Measurements from ENCODE around the gene BANK1. TPM values are rescaled to one million over a fixed set of nuclear protein-coding genes. Genes with fewer than 3 reads are reported as not detected.

Gene BANK1
- total and polyA plus RNA-seq, 2 of the 4 experiments (the other 2 are of a cell fraction) = under 0.01 to 0.51 TPM

- H3K14ac ChIP-seq (replicated peaks; ENCODE audit: low read depth, low read length) = no peak overlapping the region
- no peaks in the 10 kb centered on the region for H3K79me1 ChIP-seq (ENCODE audit: low read depth in 1 of 2, low read length in 2 of 2)
- no peak overlapping the region for H3K23ac ChIP-seq (ENCODE audit: low read depth, low read length)
- no peak overlapping the region for H3K56ac ChIP-seq (ENCODE audit: extremely low read depth, insufficient read depth, low read length)
- no peak for ATAC-seq (ENCODE audit: low read depth)
- H4K91ac ChIP-seq (ENCODE audit: insufficient read depth, low read depth, low read length) = no peak overlapping the region
- H2AFZ ChIP-seq (replicated peaks; ENCODE audit: low read length, poor library complexity) = no peak overlapping the region
- H2BK120ac ChIP-seq (ENCODE audit: low read depth, low read length) = no peak overlapping the region
- no peak overlapping the region for H3K18ac ChIP-seq (ENCODE audit: low read depth, low read length)
- WGBS, 2 experiments (ENCODE audit: extremely low coverage in 2 of 2, insufficient read length in 1 of 2) = no CpG with 5 or more reads among the region's 2 CpGs
- no peak overlapping the region for H2BK15ac ChIP-seq (ENCODE audit: low read depth, low read length)
- H2BK20ac ChIP-seq (ENCODE audit: low read depth, low read length) = no peak overlapping the region
- H2AK9ac ChIP-seq (replicated peaks; ENCODE audit: low read depth, low read length, poor library complexity) = no peak overlapping the region
- POLR2A ChIA-PET (ENCODE audit: unreplicated experiment) = no interaction called here
- no peak for DNase-seq
- H3K9ac ChIP-seq (ENCODE audit: low read depth, low read length) = no peak overlapping the region
- intact Hi-C loops (cut with micrococcal nuclease) (no loop called here), dilution Hi-C loops (cut with HindIII; ENCODE audit: low sequenced_read_pairs, unreplicated experiment) (no loop called here), in situ Hi-C loops (cut with MboI; ENCODE audit: low sequenced_read_pairs) (no loop called here)
- no peaks in the 10 kb centered on the region for H3K9me3 ChIP-seq (ENCODE audit: control insufficient read depth, insufficient read depth, low read length)
- CTCF ChIA-PET = no interaction called here
- TF ChIP-seq RFX5 (IDR thresholded peaks at IDR 0.05; ENCODE audit: low read depth, low read length) = no peak
- no peak for TF ChIP-seq MXI1 (IDR thresholded peaks at IDR 0.05; ENCODE audit: borderline replicate concordance, low read depth, low read length)
- TF ChIP-seq POLR2A (IDR thresholded peaks at IDR 0.05; ENCODE audit: low read depth, low read length) = no peak
- no peak for TF ChIP-seq USF2 (IDR thresholded peaks at IDR 0.05; ENCODE audit: low read depth, low read length)
- no peak for TF ChIP-seq MAZ (IDR thresholded peaks at IDR 0.05; ENCODE audit: borderline replicate concordance, low read depth, low read length)
- no peak for TF ChIP-seq SMC3 (IDR thresholded peaks at IDR 0.05; ENCODE audit: low read depth, low read length)
- TF ChIP-seq BHLHE40 (IDR thresholded peaks at IDR 0.05; ENCODE audit: low read depth, low read length) = no peak
- no peak for TF ChIP-seq CTCF (conservative IDR thresholded peaks at IDR 0.05; ENCODE audit: low read depth, low read length)
- no peak for TF ChIP-seq CEBPB (IDR thresholded peaks at IDR 0.05; ENCODE audit: low read depth, low read length)
- no peak for TF ChIP-seq MAFK (IDR thresholded peaks at IDR 0.05; ENCODE audit: low read depth, low read length)
- TF ChIP-seq FOS (IDR thresholded peaks at IDR 0.05; ENCODE audit: low read depth, low read length) = no peak
- no peak for TF ChIP-seq RCOR1 (IDR thresholded peaks at IDR 0.05; ENCODE audit: insufficient replicate concordance, low read length)
- no peak for TF ChIP-seq RAD21 (IDR thresholded peaks at IDR 0.05; ENCODE audit: low read length)
- no peak for TF ChIP-seq ELK1 (IDR thresholded peaks at IDR 0.05; ENCODE audit: borderline replicate concordance, low read depth, low read length)
- TF ChIP-seq CHD1 (IDR thresholded peaks at IDR 0.05; ENCODE audit: low read depth, low read length) = no peak
- no peak for TF ChIP-seq NFE2L2 (IDR thresholded peaks at IDR 0.05; ENCODE audit: low read depth, low read length)
- H2AK5ac ChIP-seq (ENCODE audit: low read depth, low read length) = no peak overlapping the region
- H3K4me2 ChIP-seq (ENCODE audit: low read depth, low read length) = no peak overlapping the region
- 0 out of 2 replicates have a peak, but pooled peaks cover 2% of the 10 kb centered on the region for H3K4me1 ChIP-seq (ENCODE audit: control insufficient read depth, insufficient read depth, low read length)
- no peaks in the 10 kb centered on the region for H3K36me3 ChIP-seq (ENCODE audit: control insufficient read depth, insufficient read depth, low read length)
- no peak overlapping the region for H3K4me3 ChIP-seq (ENCODE audit: insufficient read depth, low read depth, low read length)
- H3K27ac ChIP-seq (ENCODE audit: insufficient read depth, low read length) = no peak overlapping the region
- no peak overlapping the region for H4K5ac ChIP-seq (ENCODE audit: low read depth, low read length)
- no TSS peak for BruUV-seq (replicated peaks)
- H4K20me1 ChIP-seq (ENCODE audit: insufficient read depth, low read length) = no peaks in the 10 kb centered on the region
- H3K27me3 ChIP-seq (ENCODE audit: control insufficient read depth, insufficient read depth, low read length) = no peaks in the 10 kb centered on the region
- no peak overlapping the region for H3K4ac ChIP-seq (ENCODE audit: low read depth, low read length)
- H3K9me1 ChIP-seq (ENCODE audit: insufficient read depth, low read length) = no peaks in the 10 kb centered on the region
- no peak overlapping the region for H4K8ac ChIP-seq (ENCODE audit: low read depth in 2 of 2, low read length in 2 of 2)
- no peak overlapping the region for H2BK5ac ChIP-seq (ENCODE audit: low read depth, low read length, poor library complexity, severe bottlenecking)
These were observed 72.1 kb downstream of the BANK1 start for GRCh38 chr4:101862595-101862994.
